Tibial artery (tissue), 4 donors: ENCODE results near the gene HES3.

Experiments used
- DNase-seq, 2 donors: peaks; one replicate each; pipeline ENCODE4 v3.0.0-alpha.2; 2019
- H3K27ac ChIP-seq, 2 donors: fragments of 200-600 bp; sonication (generic) in 1 of 2; 1 replicate in 1 of 2; 2 replicates in 1 of 2; pipeline ENCODE4 v1.5.1; 2018 to 2019; ENCODE audit warnings: mild to moderate bottlenecking in 1 of 2
- H3K27me3 ChIP-seq, 2 donors: fragments of 200-600 bp; sonication (generic) in 1 of 2; one replicate each; pipeline versions ENCODE4 v1.5.1 to v1.6.0; 2016 to 2019
- H3K36me3 ChIP-seq, 3 donors: fragments of 200-600 bp; sonication (generic) in 2 of 3; one replicate each; pipeline ENCODE4 v1.5.1; 2016 to 2019; ENCODE audit warnings: mild to moderate bottlenecking in 2 of 3
- H3K4me1 ChIP-seq, 4 donors: fragments of 200-600 bp; sonication (generic) in 2 of 4; 1 replicate in 3 of 4; 2 replicates in 1 of 4; pipeline ENCODE4 v1.5.1; 2016 to 2019
- H3K4me3 ChIP-seq, 2 donors: fragments of 200-600 bp; sonication (generic) in 1 of 2; 1 replicate in 1 of 2; 2 replicates in 1 of 2; pipeline ENCODE4 v1.5.1; 2018 to 2019; ENCODE audit warnings: mild to moderate bottlenecking in 2 of 2
- H3K9me3 ChIP-seq, 3 donors: fragments of 200-600 bp; sonication (generic) in 1 of 3; one replicate each; pipeline ENCODE4 v1.5.1; 2016 to 2019
- CTCF ChIP-seq, 2 experiments: fragments of 200-600 bp in 1 of 2; fragments of 450-650 bp in 1 of 2; IDR thresholded peaks; one replicate each; pipeline ENCODE4 v1.5.1; 2017 to 2019; ENCODE audit warnings: antibody characterized with exemption in 2 of 2, mild to moderate bottlenecking in 1 of 2, moderate library complexity in 1 of 2
- intact Hi-C: fragments of 100-400 bp; cut with DNase I; formaldehyde crosslinking; loops from one replicate; pipeline ENCODE4 v1.15.0; 2023; ENCODE audit warnings: low total_unique reads

The HES3 gene

GRCh38 chr1:6245086-6245868, 1.3 kb downstream of the HES3 start:
- Histone ChIP-seq H3K4me1 (peaks cover 0 to 42% (median 23%) of the 10 kb centered on the region in 4 donors), H3K36me3 (no peaks in the 10 kb centered on the region), H3K9me3 (no peaks in the 10 kb centered on the region), H3K27me3 (peaks cover 15 to 95% of the 10 kb centered on the region in 2 donors), H3K4me3 (no peak overlapping the region), H3K27ac (no peak overlapping the region)
- peak; percentile 78 to 87 for TF ChIP-seq CTCF (IDR thresholded peaks at IDR 0.05)
- peak; percentile 60 to 80 for DNase-seq
- intact Hi-C loops: loop anchor here (5.0 kb wide), 2 partner anchors 97 to 183 kb away; no protein-coding TSS in a partner anchor

- intact Hi-C loops: loop anchor here (2.0 to 5.0 kb wide), 3 partner anchors 96 to 184 kb away; no protein-coding TSS in a partner anchor
- Histone ChIP-seq H3K4me1 (peaks cover 0 to 42% (median 23%) of the 10 kb centered on the region in 4 donors), H3K9me3 (no peaks in the 10 kb centered on the region), H3K4me3 (no peak overlapping the region), H3K27me3 (peaks cover 15 to 96% of the 10 kb centered on the region in 2 donors), H3K36me3 (no peaks in the 10 kb centered on the region), H3K27ac (no peak overlapping the region)
- TF ChIP-seq CTCF (IDR thresholded peaks at IDR 0.05): no peak
- no peak for DNase-seq
These were observed 2.0 kb downstream of the HES3 start for GRCh38 chr1:6245869-6246496.

GRCh38 chr1:6246497-6247467, 2.8 kb downstream of the HES3 start:
- peak; percentile 64 to 86 for DNase-seq
- intact Hi-C loops: loop anchor here (2.0 to 5.0 kb wide), 3 partner anchors 96 to 184 kb away; no protein-coding TSS in a partner anchor
- TF ChIP-seq CTCF (IDR thresholded peaks at IDR 0.05): peak; percentile 97 to 98
- H3K27ac ChIP-seq: no peak overlapping the region
- no peaks in the 10 kb centered on the region for H3K9me3 ChIP-seq
- H3K4me1 ChIP-seq: peaks cover 0 to 40% (median 18%) of the 10 kb centered on the region in 4 donors
- H3K27me3 ChIP-seq: peaks cover 15 to 96% of the 10 kb centered on the region in 2 donors
- no peaks in the 10 kb centered on the region for H3K36me3 ChIP-seq
- H3K4me3 ChIP-seq: no peak overlapping the region

GRCh38 chr1:6247651-6248050, 3.7 kb downstream of the HES3 start:
- Histone ChIP-seq H3K9me3 (no peaks in the 10 kb centered on the region), H3K27me3 (peaks cover 15 to 96% of the 10 kb centered on the region in 2 donors), H3K27ac (no peak overlapping the region), H3K4me1 (peaks cover 0 to 31% (median 10%) of the 10 kb centered on the region in 4 donors), H3K36me3 (no peaks in the 10 kb centered on the region), H3K4me3 (no peak overlapping the region)
- TF ChIP-seq CTCF (IDR thresholded peaks at IDR 0.05): no peak
- intact Hi-C loops: loop anchor here (2.0 to 5.0 kb wide), 3 partner anchors 95 to 185 kb away; no protein-coding TSS in a partner anchor
- no peak for DNase-seq
